ENCODE results near the gene DMRT1. TPM values are rescaled to one million over a fixed set of nuclear protein-coding genes. Genes with fewer than 3 reads are reported as not detected.
"Not testable (repeated sequence)": the region's sequence is repeated elsewhere in the genome, so short reads cannot be mapped to it uniquely, and the experiment has no call there.

Gene DMRT1
- total RNA-seq, 1 donor from 2014 or later = not detected

DNA sequence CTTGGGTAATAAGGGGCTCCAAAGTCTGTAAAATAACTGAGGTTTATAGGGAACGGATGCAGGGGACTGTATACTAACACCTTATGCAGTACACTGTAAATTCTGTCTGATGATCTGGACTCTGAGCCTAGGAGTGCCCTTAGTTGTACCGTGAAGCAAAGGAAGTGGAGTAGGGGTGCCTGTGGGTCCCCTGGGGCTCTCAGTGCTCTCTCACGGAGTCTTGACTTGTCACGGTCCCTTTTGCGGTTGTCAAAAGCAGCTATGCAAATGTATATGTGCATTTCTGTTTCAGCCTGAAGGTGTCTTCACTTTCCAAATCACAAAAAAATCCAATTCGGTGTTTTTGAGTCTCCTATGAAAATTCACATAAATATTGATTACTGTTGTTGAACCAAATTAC lies 17.8 kb downstream of the DMRT1 start:
- no peak for DNase-seq (ENCODE audit: low read depth)

GRCh38 chr9:860706-861105 lies 19.2 kb downstream of the DMRT1 start:
- DNase-seq (ENCODE audit: low read depth) = no peak

DNA sequence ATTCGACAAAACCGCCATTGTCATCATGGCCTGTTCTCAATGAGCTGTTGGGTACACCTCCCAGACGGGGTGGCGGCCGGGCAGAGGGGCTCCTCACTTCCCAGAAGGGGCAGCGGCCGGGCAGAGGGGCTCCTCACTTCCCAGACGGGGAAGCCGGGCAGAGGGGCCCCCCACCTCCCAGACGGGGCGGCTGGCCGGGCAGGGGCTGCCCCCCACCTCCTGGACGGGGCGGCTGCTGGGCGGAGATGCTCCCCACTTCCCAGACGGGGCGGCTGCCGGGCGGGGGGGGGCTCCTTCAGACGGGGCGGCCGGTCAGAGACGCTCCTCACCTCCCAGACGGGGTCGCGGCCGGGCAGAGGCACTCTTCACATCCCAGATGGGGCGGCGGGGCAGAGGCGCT lies 20.0 kb downstream of the DMRT1 start:
- DNase-seq (ENCODE audit: low read depth) = not testable (repeated sequence)

DNA sequence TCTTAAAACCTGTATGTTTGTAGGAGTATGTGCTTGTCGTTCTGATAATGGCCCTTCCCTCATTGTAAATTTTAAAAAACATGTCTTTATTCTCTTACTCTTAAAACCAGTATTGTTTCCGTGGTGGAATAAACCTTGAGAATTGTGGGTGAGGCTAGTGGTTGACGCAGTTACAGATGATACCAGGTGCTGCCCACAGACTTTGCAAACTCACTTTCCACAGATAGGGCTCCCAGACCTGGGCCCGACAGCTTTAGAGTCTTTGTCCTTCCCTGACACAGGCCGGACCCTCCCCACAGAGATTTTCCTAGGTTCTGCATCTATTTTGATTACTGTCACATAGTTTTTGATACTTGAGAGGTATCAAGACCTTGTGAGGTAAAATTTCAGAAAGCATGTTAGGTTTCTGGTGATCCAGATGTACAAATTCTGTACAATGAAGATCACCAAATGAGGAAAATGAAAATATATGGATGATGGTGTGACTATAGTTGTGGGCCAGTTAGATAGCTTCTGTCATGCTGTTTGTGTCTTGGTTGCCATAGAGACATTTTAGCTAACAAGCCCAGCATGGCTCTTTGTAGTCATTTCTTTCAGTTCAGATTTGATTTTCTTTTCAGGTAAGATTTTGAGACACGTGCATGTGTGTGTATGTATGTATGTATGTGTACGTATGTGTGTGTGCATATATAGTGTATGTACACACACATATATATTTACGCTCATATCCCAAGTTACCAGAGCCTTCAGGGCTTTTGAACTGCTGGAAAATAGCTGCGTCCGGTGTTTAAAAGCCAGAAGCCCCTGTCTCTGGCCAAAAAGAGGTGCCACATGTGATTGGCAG lies 33.8 kb downstream of the DMRT1 start:
- no peak for DNase-seq (ENCODE audit: low read depth)

DNA sequence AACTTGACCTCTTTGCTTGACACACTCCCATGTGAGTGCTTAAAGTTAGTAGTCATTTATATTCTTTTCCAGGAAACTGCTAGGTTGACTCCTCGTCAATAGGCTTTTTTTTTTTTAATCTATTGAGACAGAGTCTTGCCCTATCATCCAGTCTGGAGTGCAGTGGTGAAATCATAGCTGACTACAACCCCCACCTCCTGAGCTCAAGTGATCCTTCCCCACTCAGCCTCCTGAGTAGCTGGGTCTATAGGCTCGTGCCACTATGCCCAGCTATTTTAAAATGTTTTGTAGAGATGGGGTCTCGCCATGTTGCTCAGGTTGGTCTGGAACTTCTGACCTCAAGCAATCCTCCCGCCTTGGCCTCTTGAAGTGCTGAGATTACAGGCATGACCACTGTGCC lies 34.9 kb downstream of the DMRT1 start:
- DNase-seq (ENCODE audit: low read depth) = no peak

GRCh38 chr9:878239-878638 lies 36.7 kb downstream of the DMRT1 start:
- DNase-seq (ENCODE audit: low read depth) = no peak

DNA sequence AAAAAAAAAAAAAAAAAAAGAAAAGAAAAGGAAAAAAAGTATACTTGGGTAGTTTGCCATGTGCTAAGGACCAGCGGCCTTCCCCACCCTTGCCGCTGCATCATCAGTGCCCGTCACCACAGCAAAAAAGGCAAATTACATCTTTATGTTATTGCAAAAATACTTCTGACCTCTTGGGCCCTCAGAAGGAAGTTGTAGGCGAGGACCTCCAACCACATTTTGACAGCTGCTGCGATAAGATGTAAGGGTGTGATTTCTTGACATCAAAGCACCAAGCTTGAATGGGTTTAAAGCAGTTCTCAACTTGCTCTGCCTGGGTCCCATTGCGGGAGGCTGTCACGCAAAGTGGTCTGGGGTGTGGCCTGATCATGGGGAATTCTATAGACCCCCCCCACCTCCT lies 39.2 kb downstream of the DMRT1 start:
- no peak for DNase-seq (ENCODE audit: low read depth)

DNA sequence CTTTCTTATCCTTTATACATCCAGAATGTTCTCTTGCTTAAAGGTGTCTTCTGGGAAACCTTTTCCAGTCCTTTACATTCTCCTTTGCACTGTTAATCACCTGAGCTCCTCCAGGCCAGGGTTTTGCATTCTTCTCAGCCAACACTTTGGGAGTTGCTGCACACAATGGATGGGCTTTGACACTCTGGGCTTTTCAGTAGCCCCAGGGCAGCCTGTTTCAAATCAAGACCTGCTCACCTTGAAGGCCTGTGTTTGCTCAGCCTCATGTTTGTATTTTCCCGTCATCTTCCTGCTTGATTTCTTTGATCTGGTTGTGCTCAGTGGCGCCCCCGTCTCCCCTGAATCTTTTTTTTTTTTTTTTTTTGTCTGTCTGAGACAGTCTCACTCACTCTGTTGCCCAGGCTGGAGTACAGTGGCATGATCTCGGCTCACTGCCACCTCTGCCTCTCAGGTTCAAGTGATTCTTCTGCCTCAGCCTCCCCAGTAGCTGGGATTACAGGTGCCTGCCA lies 41.0 kb downstream of the DMRT1 start:
- DNase-seq (ENCODE audit: low read depth) = no peak

DNA sequence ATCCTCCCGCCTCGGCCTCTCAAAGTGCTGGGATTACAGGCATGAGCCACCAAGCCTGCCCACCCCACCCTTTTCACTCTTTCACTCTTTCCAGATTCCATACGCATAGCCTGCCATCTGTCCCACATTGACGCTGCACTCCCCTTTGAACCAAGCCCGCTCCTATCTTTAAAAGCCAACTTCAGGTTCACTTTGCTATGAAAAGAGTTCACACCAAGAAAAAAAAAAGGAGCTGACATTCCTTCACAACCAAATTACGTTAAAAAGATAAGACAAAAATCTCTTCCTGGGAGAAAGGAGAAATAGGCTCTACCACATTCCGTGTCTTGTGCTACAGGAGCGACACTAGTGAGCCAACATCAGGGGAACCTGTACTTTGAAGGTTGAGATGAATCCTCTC lies 41.5 kb downstream of the DMRT1 start:
- DNase-seq (ENCODE audit: low read depth) = no peak

DNA sequence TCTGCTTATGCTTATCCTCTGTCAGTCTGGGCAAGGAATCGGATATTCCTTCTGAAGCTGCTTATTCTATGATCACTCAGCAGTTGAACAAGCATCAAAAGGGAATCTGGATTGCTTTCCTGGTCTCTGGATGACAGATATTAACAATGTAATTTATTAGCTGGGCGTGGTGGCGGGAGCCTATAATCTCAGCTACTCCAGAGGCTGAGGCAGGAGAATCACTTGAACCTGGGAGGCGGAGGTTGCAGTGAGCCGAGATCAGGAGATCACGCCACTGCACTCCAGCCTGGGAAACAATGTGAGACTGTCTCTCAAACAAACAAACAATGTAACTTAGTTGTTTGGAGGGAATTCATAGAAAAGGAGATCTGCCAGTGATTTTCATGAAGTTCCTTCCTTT lies 45.4 kb downstream of the DMRT1 start:
- DNase-seq (ENCODE audit: low read depth) = no peak

DNA sequence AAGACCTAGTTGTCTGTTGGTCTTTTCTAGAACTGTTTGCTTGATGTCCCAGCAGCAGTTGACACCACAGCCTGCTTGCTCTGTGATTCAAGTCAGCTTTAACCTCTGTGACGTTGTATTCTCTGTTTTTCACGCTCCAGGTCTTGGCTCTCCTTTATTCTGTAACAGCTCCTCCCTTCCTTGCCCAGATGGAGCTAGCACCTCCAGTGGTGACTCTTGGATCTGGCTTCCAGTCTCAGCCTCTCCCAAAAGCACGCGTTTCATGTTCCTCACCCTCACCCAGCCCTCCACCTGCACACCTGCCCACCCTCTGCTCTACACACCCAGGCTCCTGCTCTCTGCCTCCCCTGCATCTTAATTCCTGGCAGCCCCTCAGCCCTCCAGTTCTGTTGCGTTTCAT lies 50.6 kb downstream of the DMRT1 start:
- no peak for DNase-seq (ENCODE audit: low read depth)

DNA sequence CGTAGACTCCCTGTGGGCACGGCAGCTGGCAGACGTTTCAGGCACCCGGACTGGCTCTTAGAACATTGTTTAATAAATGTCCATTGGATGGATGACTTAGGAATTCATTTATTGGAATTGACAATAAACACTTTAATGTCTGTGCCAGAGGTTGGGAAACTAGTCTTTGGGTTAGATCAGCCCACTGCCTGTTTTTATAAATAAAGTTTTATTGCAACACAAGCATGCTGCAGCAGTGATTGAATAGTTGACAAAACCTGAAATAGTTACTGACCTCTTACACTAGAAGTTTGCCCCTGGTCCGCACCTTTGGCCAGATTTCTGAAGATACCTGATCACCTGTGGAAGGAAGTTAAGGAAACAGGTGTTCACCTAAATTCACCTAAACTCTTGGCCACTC lies 51.6 kb downstream of the DMRT1 start:
- DNase-seq (ENCODE audit: low read depth) = no peak

GRCh38 chr9:893843-894420 lies 52.4 kb downstream of the DMRT1 start:
- DNase-seq (ENCODE audit: low read depth) = peak; percentile 56

DNA sequence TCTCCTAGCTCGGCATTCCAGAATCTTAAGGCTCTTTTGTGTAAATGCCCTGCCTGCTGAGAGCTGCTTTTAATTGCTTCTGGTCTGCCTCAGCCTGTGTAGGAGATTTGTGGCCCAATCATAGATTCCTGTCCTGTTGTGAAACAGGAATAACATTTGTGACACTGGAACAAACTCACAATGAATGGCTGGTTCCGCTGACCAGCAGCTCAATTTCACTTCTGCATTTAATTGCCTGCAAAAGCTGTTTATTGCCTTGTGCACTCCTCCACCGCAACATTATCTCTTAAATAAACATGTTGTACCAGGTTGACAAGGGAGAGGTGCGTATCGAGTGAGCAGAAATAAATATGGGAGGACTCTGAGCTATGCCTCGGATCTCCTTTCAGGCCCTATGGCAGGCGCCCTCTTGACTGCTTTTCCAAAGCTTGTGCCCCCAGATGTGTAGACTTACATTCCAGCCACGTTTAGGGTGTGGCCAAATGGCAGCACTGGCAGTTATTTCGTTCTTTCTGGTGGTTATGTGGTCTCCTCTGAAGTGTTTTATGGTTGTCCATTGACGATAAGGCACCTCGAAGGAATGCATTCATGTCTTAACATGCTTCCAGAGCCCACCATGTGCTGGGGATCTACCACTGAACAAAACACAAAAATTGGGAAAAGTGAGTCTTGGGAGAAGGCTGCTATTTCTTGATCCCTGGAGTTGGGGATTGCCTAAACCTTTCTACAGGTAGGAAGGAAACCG lies 58.1 kb downstream of the DMRT1 start:
- DNase-seq (ENCODE audit: low read depth) = no peak

DNA sequence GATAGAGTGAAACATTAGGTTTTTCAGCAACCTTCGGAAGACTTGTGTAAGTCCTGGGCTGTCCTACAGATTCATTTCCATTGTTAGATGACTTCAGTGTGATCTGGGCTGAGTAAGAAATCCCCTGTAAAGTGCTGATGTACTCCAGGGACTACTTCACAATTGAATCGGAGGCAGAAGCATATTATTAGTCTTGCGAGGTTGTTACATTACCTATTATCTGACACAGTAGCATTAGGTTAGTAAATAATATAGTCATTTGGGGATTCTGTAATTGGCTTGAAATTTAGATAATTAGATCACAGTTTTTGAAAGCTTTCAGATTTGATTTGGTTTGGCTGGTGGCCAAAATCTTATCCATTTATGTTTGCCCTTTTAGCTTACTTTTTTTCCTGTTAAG lies 62.4 kb downstream of the DMRT1 start:
- DNase-seq (ENCODE audit: low read depth) = no peak

- DNase-seq (ENCODE audit: low read depth) = no peak
These were observed 64.4 kb downstream of the DMRT1 start for GRCh38 chr9:905906-906305.

- no peak for DNase-seq (ENCODE audit: low read depth)
These were observed 67.2 kb downstream of the DMRT1 start for GRCh38 chr9:908536-909205.

DNA sequence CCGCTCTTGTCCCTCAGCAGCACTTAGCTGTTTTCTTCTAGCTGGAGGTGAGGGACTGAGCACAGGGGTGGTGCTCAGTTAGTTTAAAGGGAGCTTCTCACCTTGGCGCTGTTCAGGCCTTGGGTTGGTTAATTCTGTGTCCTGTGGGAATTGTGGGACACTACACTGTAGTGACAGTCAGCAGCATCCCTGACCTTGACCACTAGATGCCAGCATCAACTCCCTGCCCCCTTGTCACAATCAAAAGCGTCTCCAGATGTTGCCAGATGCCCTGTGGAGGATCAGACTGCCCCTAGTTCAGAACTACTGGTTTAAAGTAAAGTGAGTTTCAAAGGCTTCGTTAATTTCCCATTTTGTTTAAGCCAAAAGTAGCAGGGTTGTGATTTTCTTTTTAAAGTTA lies 69.5 kb downstream of the DMRT1 start:
- DNase-seq (ENCODE audit: low read depth) = peak; percentile 18

GRCh38 chr9:912776-913175 lies 71.3 kb downstream of the DMRT1 start:
- DNase-seq (ENCODE audit: low read depth) = no peak

GRCh38 chr9:913526-913925 lies 72.0 kb downstream of the DMRT1 start:
- DNase-seq (ENCODE audit: low read depth) = not testable (repeated sequence)

- DNase-seq (ENCODE audit: low read depth) = no peak
These were observed 76.2 kb downstream of the DMRT1 start for GRCh38 chr9:917730-918129.

- DNase-seq (ENCODE audit: low read depth) = no peak
These were observed 79.4 kb downstream of the DMRT1 start for GRCh38 chr9:920927-921326.

Measured in myocyte (in vitro differentiated cells).